Measurements from ENCODE around the gene CD80.

GRCh38 chr3:119570229-119570628 is 10.8 kb upstream of the CD80 start:
- no peak for TF ChIP-seq ZNF8 (CRISPR knock-in tag; IDR thresholded peaks at IDR 0.05)
- no peak for TF ChIP-seq PPARA (CRISPR knock-in tag; IDR thresholded peaks at IDR 0.05; ENCODE audit: borderline replicate concordance)
- TF ChIP-seq ARNTL (CRISPR knock-in tag; IDR thresholded peaks at IDR 0.05; ENCODE audit: borderline replicate concordance, low read depth), result no peak
- no peak for TF ChIP-seq BACH2 (CRISPR knock-in tag; IDR thresholded peaks at IDR 0.05; ENCODE audit: borderline replicate concordance)
- no peak for TF ChIP-seq PATZ1 (CRISPR knock-in tag; IDR thresholded peaks at IDR 0.05; ENCODE audit: borderline replicate concordance)
- TF ChIP-seq ZFP30 (CRISPR knock-in tag; IDR thresholded peaks at IDR 0.05), result no peak
- no peak for TF ChIP-seq TOX (CRISPR knock-in tag; IDR thresholded peaks at IDR 0.05; ENCODE audit: borderline replicate concordance)
- TF ChIP-seq SNAI2 (CRISPR knock-in tag; IDR thresholded peaks at IDR 0.05), result no peak
- no peak for TF ChIP-seq TSHZ2 (CRISPR knock-in tag; IDR thresholded peaks at IDR 0.05)
- no peak for TF ChIP-seq ESRRG (CRISPR knock-in tag; IDR thresholded peaks at IDR 0.05)
- TF ChIP-seq CREB5 (CRISPR knock-in tag; IDR thresholded peaks at IDR 0.05; ENCODE audit: low read depth), result no peak
- no peak for TF ChIP-seq ZFP3 (CRISPR knock-in tag; IDR thresholded peaks at IDR 0.05)
- no peak for TF ChIP-seq OSR1 (CRISPR knock-in tag; IDR thresholded peaks at IDR 0.05)
- no peak for TF ChIP-seq CSDC2 (CRISPR knock-in tag; IDR thresholded peaks at IDR 0.05)
